H9 (cell line): Measurements from ENCODE around the gene SMCP. TPM values are rescaled to one million over a fixed set of nuclear protein-coding genes. Genes with fewer than 3 reads are reported as not detected.

Experiments used
- DNase-seq: peaks from one replicate; pipeline ENCODE4 v3.0.0-alpha.2; 2017
- H2AFZ ChIP-seq: one replicate; pipeline ENCODE4 v1.6.1; 2013; ENCODE audit warnings: mild to moderate bottlenecking, low read length, control low read depth, moderate library complexity
- H2AK5ac ChIP-seq: 2 replicates; pipeline ENCODE4 v1.6.1; 2013; ENCODE audit warnings: low read length, control low read depth, mixed read lengths; ENCODE audit not compliant: insufficient read length
- H2BK120ac ChIP-seq: one replicate; pipeline ENCODE4 v1.6.1; 2013; ENCODE audit warnings: low read depth, mild to moderate bottlenecking, low read length, control low read depth, inconsistent platforms; ENCODE audit not compliant: poor library complexity, severe bottlenecking
- H2BK12ac ChIP-seq: 2 replicates; pipeline ENCODE4 v1.6.1; 2013; ENCODE audit warnings: low read length, control low read depth, mixed read lengths, low read depth; ENCODE audit not compliant: insufficient read length
- H2BK15ac ChIP-seq: 2 replicates; pipeline ENCODE4 v1.6.1; 2013; ENCODE audit warnings: low read depth, low read length, control low read depth
- H2BK20ac ChIP-seq: one replicate; pipeline ENCODE4 v1.6.1; 2013; ENCODE audit warnings: low read depth, mild to moderate bottlenecking, low read length, control low read depth, inconsistent platforms; ENCODE audit not compliant: poor library complexity, severe bottlenecking
- H2BK5ac ChIP-seq: 2 replicates; pipeline ENCODE4 v1.6.1; 2013; ENCODE audit warnings: low read length, control low read depth, mixed read lengths; ENCODE audit not compliant: insufficient read length
- H3K14ac ChIP-seq: 2 replicates; pipeline ENCODE4 v1.6.1; 2013; ENCODE audit warnings: low read length, control low read depth; ENCODE audit not compliant: insufficient read depth
- H3K18ac ChIP-seq: 2 replicates; pipeline ENCODE4 v1.6.1; 2013; ENCODE audit warnings: low read depth, mild to moderate bottlenecking, mixed read lengths, low read length, control low read depth; ENCODE audit not compliant: insufficient read length
- H3K23ac ChIP-seq: 2 replicates; pipeline ENCODE4 v1.6.1; 2013; ENCODE audit warnings: low read length, control low read depth, mixed read lengths, low read depth; ENCODE audit not compliant: insufficient read length
- H3K23me2 ChIP-seq: 2 replicates; pipeline ENCODE4 v1.6.1; 2013; ENCODE audit warnings: low read depth, mild to moderate bottlenecking, mixed read lengths, low read length, control low read depth; ENCODE audit not compliant: insufficient read length, poor library complexity, severe bottlenecking
- H3K27ac ChIP-seq: 2 replicates; pipeline ENCODE4 v1.5.1; 2013; ENCODE audit warnings: low read length, control low read depth, mixed read lengths, low read depth; ENCODE audit not compliant: insufficient read length
- H3K27me3 ChIP-seq: 2 replicates; pipeline ENCODE4 v1.6.1; 2013; ENCODE audit warnings: low read length, control low read depth, inconsistent platforms; ENCODE audit not compliant: insufficient read depth
- H3K4ac ChIP-seq: 2 replicates; pipeline ENCODE4 v1.6.1; 2013; ENCODE audit warnings: low read depth, mild to moderate bottlenecking, control low read depth, inconsistent platforms, low read length, moderate library complexity
- H3K4me1 ChIP-seq: 2 replicates; pipeline ENCODE4 v1.6.1; 2013; ENCODE audit warnings: low read length, control low read depth, inconsistent platforms; ENCODE audit not compliant: insufficient read depth
- H3K4me2 ChIP-seq: 2 replicates; pipeline ENCODE4 v1.6.1; 2013; ENCODE audit warnings: low read length, control low read depth, mixed read lengths; ENCODE audit not compliant: insufficient read length, insufficient read depth
- H3K56ac ChIP-seq: 2 replicates; pipeline ENCODE4 v1.6.1; 2013; ENCODE audit warnings: low read depth, mild to moderate bottlenecking, mixed read lengths, low read length, control low read depth; ENCODE audit not compliant: insufficient read length
- H3K79me1 ChIP-seq: 2 replicates; pipeline ENCODE4 v1.6.1; 2013; ENCODE audit warnings: low read depth, mild to moderate bottlenecking, moderate library complexity, low read length, control low read depth, inconsistent platforms; ENCODE audit not compliant: insufficient read depth, poor library complexity, severe bottlenecking
- H3K79me2 ChIP-seq: 2 replicates; pipeline ENCODE4 v1.6.1; 2013; ENCODE audit warnings: low read length, control low read depth, inconsistent platforms; ENCODE audit not compliant: insufficient read depth
- H3K9ac ChIP-seq: 2 replicates; pipeline ENCODE4 v1.6.1; 2013; ENCODE audit warnings: low read length, control low read depth, mixed read lengths; ENCODE audit not compliant: insufficient read length; ENCODE audit errors: extremely low read depth
- H3K9me3 ChIP-seq: one replicate; pipeline ENCODE4 v1.6.1; 2013; ENCODE audit warnings: low read depth, low read length, inconsistent platforms; ENCODE audit not compliant: control insufficient read depth
- H3T11ph ChIP-seq: one replicate; pipeline ENCODE4 v1.6.1; 2013; ENCODE audit warnings: mild to moderate bottlenecking, low read length, control low read depth, inconsistent platforms
- H4K20me1 ChIP-seq: one replicate; pipeline ENCODE4 v1.6.1; 2013; ENCODE audit not compliant: control insufficient read depth, insufficient read length, insufficient read depth
- H4K5ac ChIP-seq: 2 replicates; pipeline ENCODE4 v1.6.1; 2013; ENCODE audit warnings: low read depth, mild to moderate bottlenecking, mixed read lengths, low read length, control low read depth; ENCODE audit not compliant: insufficient read length
- H4K8ac ChIP-seq: replicated peaks from 2 replicates; pipeline ENCODE4 v1.6.1; 2013; ENCODE audit warnings: low read length, control low read depth, mixed read lengths, low read depth; ENCODE audit not compliant: insufficient read length
- H4K91ac ChIP-seq: 2 replicates; pipeline ENCODE4 v1.6.1; 2013; ENCODE audit warnings: low read depth, mild to moderate bottlenecking, moderate library complexity, mixed read lengths, low read length, control low read depth; ENCODE audit not compliant: insufficient read length
- H3K27ac Mint-ChIP-seq, 3 experiments: 2 replicates in 2 of 3; 3 replicates in 1 of 3; pipeline ENCODE4 v1.8.0; 2020 to 2021; ENCODE audit warnings: mixed read lengths in 3 of 3, mild to moderate bottlenecking in 1 of 3, moderate library complexity in 1 of 3
- H3K27me3 Mint-ChIP-seq: 2 replicates; pipeline ENCODE4 v1.8.0; 2021; ENCODE audit warnings: low read depth, mild to moderate bottlenecking, moderate library complexity, mixed read lengths
- H3K36me3 Mint-ChIP-seq, 3 experiments: 2 replicates in 2 of 3; 3 replicates in 1 of 3; pipeline ENCODE4 v1.8.0; 2020 to 2021; ENCODE audit warnings: low read depth in 3 of 3, mixed read lengths in 3 of 3; ENCODE audit not compliant: insufficient read depth in 1 of 3
- H3K4me1 Mint-ChIP-seq, 2 experiments: 2 replicates each; pipeline ENCODE4 v1.8.0; 2020; ENCODE audit warnings: mixed read lengths in 2 of 2
- H3K4me3 Mint-ChIP-seq, 2 experiments: 2 replicates in 1 of 2; 3 replicates in 1 of 2; pipeline ENCODE4 v1.8.0; 2020 to 2021; ENCODE audit warnings: mild to moderate bottlenecking in 2 of 2, mixed read lengths in 2 of 2, moderate library complexity in 1 of 2
- H3K9me3 Mint-ChIP-seq, 2 experiments: 2 replicates in 1 of 2; 3 replicates in 1 of 2; pipeline ENCODE4 v1.8.0; 2020; ENCODE audit warnings: mild to moderate bottlenecking in 2 of 2, mixed read lengths in 2 of 2, moderate library complexity in 1 of 2
- CTCF ChIP-seq: fragments of 200-600 bp; sonication (generic); conservative IDR thresholded peaks from 3 replicates; pipeline ENCODE4 v1.8.0; 2021; ENCODE audit warnings: antibody characterized with exemption, mild to moderate bottlenecking
- WGBS: extraction: QIAGEN DNeasy Blood & Tissue Kit; methylation state at CpG from one replicate; pipeline ENCODE4 v1.1.7; 2013; ENCODE audit warnings: missing lambda C conversion rate, low lambda C conversion rate, mixed read lengths; ENCODE audit not compliant: insufficient read length; ENCODE audit errors: extremely low coverage; 5-methylcytosine and 5-hydroxymethylcytosine counted together
- total RNA-seq: library from RNA; stranded (reverse); gene quantifications from 2 replicates; pipeline ENCODE4 v1.2.1, GENCODE V29; 2021

The SMCP gene
- total RNA-seq, 1 experiment from 2014 or later, result not detected

- Histone ChIP-seq H3T11ph (no peak overlapping the region), H3K23ac (no peak overlapping the region), H2BK20ac (no peak overlapping the region), H4K5ac (no peak overlapping the region), H3K79me2 (no peaks in the 10 kb centered on the region), H2BK12ac (no peak overlapping the region), H3K18ac (no peak overlapping the region), H2BK5ac (no peak overlapping the region), H4K8ac (no peak overlapping the region), H2BK120ac (no peak overlapping the region), H3K9ac (no peak overlapping the region), H4K91ac (no peak overlapping the region), H2BK15ac (no peak overlapping the region), H3K4me1 (no peaks in the 10 kb centered on the region), H3K79me1 (no peaks in the 10 kb centered on the region), H3K9me3 (peaks cover 13% of the 10 kb centered on the region), H3K56ac (no peak overlapping the region), H3K27me3 (no peaks in the 10 kb centered on the region), H3K4me2 (no peak overlapping the region), H3K23me2 (no peaks in the 10 kb centered on the region), H3K14ac (no peak overlapping the region), H2AK5ac (no peak overlapping the region), H2AFZ (no peak overlapping the region), H4K20me1 (no peaks in the 10 kb centered on the region), H3K4ac (no peak overlapping the region), H3K27ac (no peak overlapping the region)
- Mint-ChIP-seq H3K27ac (no peak overlapping the region; a peak in 1 of 7 replicates), H3K36me3 (peaks cover 2 to 10% (median 5%) of the 10 kb centered on the region in 3 experiments), H3K4me3 (no peak overlapping the region), H3K27me3 (no peaks in the 10 kb centered on the region; the same call in 1 of the 2 replicates), H3K4me1 (no peaks in the 10 kb centered on the region), H3K9me3 (peaks cover 47 to 59% of the 10 kb centered on the region in 2 experiments)
- no peak for DNase-seq
- no CpG with 5 or more reads among the region's 3 CpGs for WGBS
- peak; percentile 32; the same call in 2 of the 3 replicates for TF ChIP-seq CTCF
These were observed 48.0 kb downstream of the SMCP start for GRCh38 chr1:152926091-152926490.
